ENCODE measurements around the gene ZFAND3.

Gene ZFAND3

GRCh38 chr6:37819177-37819801 lies at the start of gene ZFAND3:
Gene ZFAND3 (plus strand): TSS chr6:37819727. CDS start chr6:37819946, 219 bp downstream.
- DNase-seq: peak; percentile 95

- DNase-seq: no peak
Observed at GRCh38 chr6:37774028-37774680, 45.4 kb upstream of the ZFAND3 start.

- no peak for DNase-seq
Observed at GRCh38 chr6:37776566-37776965, 43.0 kb upstream of the ZFAND3 start.

- DNase-seq: no peak
Observed at GRCh38 chr6:37777272-37777834, 42.2 kb upstream of the ZFAND3 start.

GRCh38 chr6:37779111-37779800 lies 40.3 kb upstream of the ZFAND3 start:
- no peak for DNase-seq

- no peak for DNase-seq
Observed at GRCh38 chr6:37779902-37780628, 39.5 kb upstream of the ZFAND3 start.

- DNase-seq: no peak
Observed at GRCh38 chr6:37781788-37782187, 37.7 kb upstream of the ZFAND3 start.

GRCh38 chr6:37783025-37783855 lies 36.3 kb upstream of the ZFAND3 start:
- no peak for DNase-seq

GRCh38 chr6:37783856-37784584 lies 35.5 kb upstream of the ZFAND3 start:
- no peak for DNase-seq

GRCh38 chr6:37784585-37784967 lies 35.0 kb upstream of the ZFAND3 start:
- no peak for DNase-seq

GRCh38 chr6:37785002-37785662 lies 34.4 kb upstream of the ZFAND3 start:
- no peak for DNase-seq

- DNase-seq: no peak
Observed at GRCh38 chr6:37785663-37786270, 33.8 kb upstream of the ZFAND3 start.

GRCh38 chr6:37787216-37787615 lies 32.3 kb upstream of the ZFAND3 start:
- no peak for DNase-seq

GRCh38 chr6:37788259-37788658 lies 31.3 kb upstream of the ZFAND3 start:
- no peak for DNase-seq

GRCh38 chr6:37791156-37791919 lies 28.2 kb upstream of the ZFAND3 start:
- DNase-seq: peak; percentile 74

- DNase-seq: no peak
Observed at GRCh38 chr6:37792457-37793033, 27.0 kb upstream of the ZFAND3 start.

GRCh38 chr6:37793067-37793466 lies 26.5 kb upstream of the ZFAND3 start:
- DNase-seq: no peak

GRCh38 chr6:37794825-37795224 lies 24.7 kb upstream of the ZFAND3 start:
- no peak for DNase-seq

Measured in CD4-positive, alpha-beta T cell treated with Interleukin-12 subunit alpha and Interleukin-12 subunit beta, for 1 hour (primary cell).